Measurements from ENCODE around the gene FMN1. TPM values are rescaled to one million over a fixed set of nuclear protein-coding genes. Genes with fewer than 3 reads are reported as not detected.

The FMN1 gene
- total and polyA plus RNA-seq, 2 of the 13 experiments (the other 11 are each of a cell fraction or from before 2014, with no cell fraction given), result 0.20 to 0.60 TPM

- TF ChIP-seq TCF7 (IDR thresholded peaks at IDR 0.05; ENCODE audit: low read depth) (no peak), FOXK2 (IDR thresholded peaks at IDR 0.05) (no peak), POGK (CRISPR knock-in tag; conservative IDR thresholded peaks at IDR 0.05) (no peak)
These were observed 390.9 kb downstream of the FMN1 start (continued) for GRCh38 chr15:32803631-32804030.

GRCh38 chr15:32802286-32802936 lies 392.1 kb downstream of the FMN1 start:
- ChIA-PET POLR2A (no interaction called here), CTCF (ENCODE audit: low intra/inter-chr PET ratio, low total read pairs) (no interaction called here)
- Histone ChIP-seq H2AFZ (ENCODE audit: low read length) (no peak overlapping the region), H3K4me1 (ENCODE audit: insufficient read depth, low read length) (0 out of 2 replicates have a peak, but pooled peaks cover 6% of the 10 kb centered on the region), H4K20me1 (ENCODE audit: insufficient read depth, low read length) (no peaks in the 10 kb centered on the region), H3K27ac (ENCODE audit: extremely low read length, insufficient read depth, low read length) (no peak overlapping the region), H3K4me3 (replicated peaks in 1 of 3; ENCODE audit: insufficient read depth in 1 of 3, low read depth in 2 of 3, low read length in 3 of 3) (no peak overlapping the region), H3K79me2 (ENCODE audit: insufficient read depth, low read length) (no peaks in the 10 kb centered on the region), H3K27me3 (ENCODE audit: control insufficient read depth in 1 of 2, insufficient read depth in 2 of 2, low read length in 2 of 2) (no peaks in the 10 kb centered on the region), H3K9me3 (ENCODE audit: low read length) (no peaks in the 10 kb centered on the region), H3K36me3 (replicated peaks in 1 of 2; ENCODE audit: control insufficient read depth in 1 of 2, insufficient read depth in 2 of 2, low read length in 2 of 2) (no peaks in the 10 kb centered on the region), H3K4me2 (ENCODE audit: low read depth, low read length) (no peak overlapping the region), H3K9ac (ENCODE audit: insufficient read depth, low read depth, low read length) (no peak overlapping the region)
- no peak for FAIRE-seq
- BruUV-seq (replicated peaks), result no TSS peak
- no peak for DNase-seq (ENCODE audit: low spot score)
- in situ Hi-C loops (cut with HindIII; ENCODE audit: extremely low pct_ligation_motif_present, low pct_unique_long_range_greater_than_20kb), result no loop called here
- TF ChIP-seq MAFK (conservative IDR thresholded peaks at IDR 0.05 in 1 of 2, IDR thresholded peaks at IDR 0.05 in 1 of 2; ENCODE audit: low read length in 2 of 2), result peak; percentile 34 to 52
- TF ChIP-seq KDM6A (CRISPR knock-in tag; IDR thresholded peaks at IDR 0.05; ENCODE audit: low read depth), result no peak
- ATAC-seq, result no peak
- intact Hi-C loops (cut with micrococcal nuclease; ENCODE audit: unreplicated experiment), result no loop called here
- 43% methylated on average over 10 of the region's 10 CpGs for WGBS (ENCODE audit: low lambda C conversion rate)

Measured in HepG2 (cell line).